ENCODE data around the gene RERE. TPM values are rescaled to one million over a fixed set of nuclear protein-coding genes. Genes with fewer than 3 reads are reported as not detected.

The RERE gene
- total and polyA plus RNA-seq, 11 donors = 53.5 to 236 (median 121) TPM

- intact Hi-C loops (cut with DNase I) = loop anchor here in 6 of 10 donors (2.0 to 10.0 kb wide), 9 partner anchors 72 to 375 kb away; no protein-coding TSS in a partner anchor
- peaks cover 0 to 26% (median 17%) of the 10 kb centered on the region in 9 donors for H3K36me3 ChIP-seq
- H3K9me3 ChIP-seq = no peaks in the 10 kb centered on the region
- H3K27ac ChIP-seq = peak overlapping the region in 4 of 12 donors; percentile 13 to 65 (median 33)
- no peak overlapping the region for H3K4me3 ChIP-seq
- WGBS, 4 donors = 35 to 52% (median 47%) methylated on average over 5 to 14 of the region's 14 CpGs
- TF ChIP-seq CTCF (IDR thresholded peaks at IDR 0.05) = no peak
- no peak for TF ChIP-seq POLR2A (IDR thresholded peaks at IDR 0.05)
- H3K27me3 ChIP-seq = no peaks in the 10 kb centered on the region
- peaks cover 0 to 54% (median 28%) of the 10 kb centered on the region in 12 donors for H3K4me1 ChIP-seq
- peak in 3 of 4 donors; percentile 2 to 25 (median 20) for ATAC-seq
- DNase-seq = peak in 2 of 5 donors; percentile 66 to 67
These were observed 467.5 kb downstream of the RERE start for GRCh38 chr1:8349961-8350360.

GRCh38 chr1:8349473-8349865, 468.0 kb downstream of the RERE start:
- DNase-seq (no peak), ATAC-seq (no peak)
- Histone ChIP-seq H3K27ac (peak overlapping the region in 2 of 12 donors; percentile 13 to 65), H3K27me3 (no peaks in the 10 kb centered on the region), H3K4me1 (peaks cover 0 to 53% (median 28%) of the 10 kb centered on the region in 12 donors), H3K36me3 (peaks cover 0 to 21% (median 12%) of the 10 kb centered on the region in 9 donors), H3K4me3 (no peak overlapping the region), H3K9me3 (no peaks in the 10 kb centered on the region)
- intact Hi-C loops (cut with DNase I) = loop anchor here in 6 of 10 donors (2.0 to 10.0 kb wide), 7 partner anchors 332 to 375 kb away; no protein-coding TSS in a partner anchor
- WGBS, 4 donors = 82 to 85% (median 84%) methylated on average over 9 of the region's 9 CpGs
- no peak for TF ChIP-seq POLR2A (IDR thresholded peaks at IDR 0.05)
- no peak for TF ChIP-seq CTCF (IDR thresholded peaks at IDR 0.05)

- H3K4me3 ChIP-seq = no peak overlapping the region
- peaks cover 0 to 15% (median 7%) of the 10 kb centered on the region in 9 donors for H3K36me3 ChIP-seq
- intact Hi-C loops (cut with DNase I) = loop anchor here in 6 of 10 donors (2.0 to 10.0 kb wide), 7 partner anchors 332 to 374 kb away; no protein-coding TSS in a partner anchor
- no peaks in the 10 kb centered on the region for H3K27me3 ChIP-seq
- 27 to 36% (median 28%) methylated on average over 16 to 21 of the region's 21 CpGs for WGBS, 4 donors
- H3K4me1 ChIP-seq = peaks cover 0 to 50% (median 26%) of the 10 kb centered on the region in 12 donors
- peak in 3 of 5 donors; percentile 66 to 75 (median 73) for DNase-seq
- H3K27ac ChIP-seq = no peak overlapping the region
- ATAC-seq = peak in 3 of 4 donors; percentile 42 to 61 (median 49)
- no peaks in the 10 kb centered on the region for H3K9me3 ChIP-seq
- no peak for TF ChIP-seq POLR2A (IDR thresholded peaks at IDR 0.05)
- TF ChIP-seq CTCF (IDR thresholded peaks at IDR 0.05) = peak; percentile 76 to 91 (median 84)
These were observed 468.5 kb downstream of the RERE start for GRCh38 chr1:8348777-8349472.

- H3K4me3 ChIP-seq = no peak overlapping the region
- peaks cover 0 to 46% (median 24%) of the 10 kb centered on the region in 12 donors for H3K4me1 ChIP-seq
- no peaks in the 10 kb centered on the region for H3K27me3 ChIP-seq
- no peak for DNase-seq
- no peak for ATAC-seq
- H3K36me3 ChIP-seq = peaks cover 0 to 9% (median 0%) of the 10 kb centered on the region in 9 donors
- intact Hi-C loops (cut with DNase I) = loop anchor here in 6 of 10 donors (2.0 to 10.0 kb wide), 7 partner anchors 331 to 373 kb away; no protein-coding TSS in a partner anchor
- 79 to 84% (median 83%) methylated on average over 17 to 21 of the region's 21 CpGs for WGBS, 4 donors
- no peaks in the 10 kb centered on the region for H3K9me3 ChIP-seq
- no peak overlapping the region for H3K27ac ChIP-seq
- TF ChIP-seq CTCF (IDR thresholded peaks at IDR 0.05) = no peak
- no peak for TF ChIP-seq POLR2A (IDR thresholded peaks at IDR 0.05)
These were observed 469.2 kb downstream of the RERE start for GRCh38 chr1:8348047-8348776.

Measured in heart left ventricle (tissue), 16 donors.